HepG2 (cell line): ENCODE data around the gene LIPC. TPM values are rescaled to one million over a fixed set of nuclear protein-coding genes. Genes with fewer than 3 reads are reported as not detected.

Experiments
- ATAC-seq: fragments of 200-7000 bp; cut with Tn5 transposase; 3 replicates; pipeline ENCODE4 v1.9.1; 2020; ENCODE audit warnings: mild to moderate bottlenecking, moderate library complexity
- BruUV-seq: library from RNA; stranded (reverse); fragments of 400-500 nt; replicated peaks from 2 replicates; lab custom pipeline; 2021; lab: Mats Ljungman, UMichigan
- CTCF ChIA-PET: fragments of 300-600 bp; formaldehyde crosslinking; extraction: SDS; loops from one replicate; lab custom pipeline; 2021; ENCODE audit warnings: low total read pairs, inconsistent platforms, low intra/inter-chr PET ratio; lab: Yijun Ruan, JAX
- POLR2A ChIA-PET: fragments of 350-600 bp; sonication (Branson Sonifier 250); formaldehyde crosslinking; loops from one replicate; lab custom pipeline; 2020; ENCODE audit warnings: antibody characterized with exemption, inconsistent platforms; lab: Yijun Ruan, JAX
- DNase-seq: peaks from one replicate; pipeline ENCODE4 v3.0.0-alpha.2; 2015; ENCODE audit warnings: low spot score
- FAIRE-seq: peaks from 3 replicates; lab custom pipeline; 2011; peaks lifted over from hg19 to GRCh38; lab: Jason Lieb, UNC
- H2AFZ ChIP-seq: one replicate; pipeline ENCODE4 v1.6.1; 2011; ENCODE audit warnings: low read length, inconsistent platforms
- H3K27ac ChIP-seq: fragments of 300-600 bp; 3 replicates; pipeline ENCODE4 v1.8.0; 2011; ENCODE audit warnings: mixed run types, mild to moderate bottlenecking, mixed read lengths, low read length, inconsistent platforms; ENCODE audit not compliant: insufficient read depth; ENCODE audit errors: extremely low read length
- H3K27me3 ChIP-seq, 2 experiments: fragments of 200-600 bp in 1 of 2; 2 replicates in 1 of 2; 3 replicates in 1 of 2; pipeline versions ENCODE4 v1.6.0 to v1.8.0; 2011; ENCODE audit warnings: low read length in 2 of 2, mild to moderate bottlenecking in 2 of 2, moderate library complexity in 2 of 2, inconsistent platforms in 1 of 2; ENCODE audit not compliant: insufficient read depth in 2 of 2, control insufficient read depth in 1 of 2
- H3K36me3 ChIP-seq, 2 experiments: fragments of 200-600 bp in 1 of 2; replicated peaks in 1 of 2; 2 replicates in 1 of 2; 3 replicates in 1 of 2; pipeline versions ENCODE4 v1.5.1 to v1.8.0; 2011; ENCODE audit warnings: low read length in 2 of 2, inconsistent platforms in 1 of 2; ENCODE audit not compliant: insufficient read depth in 2 of 2, control insufficient read depth in 1 of 2
- H3K4me1 ChIP-seq: 2 replicates; pipeline ENCODE4 v1.5.1; 2012; ENCODE audit warnings: low read length, inconsistent platforms; ENCODE audit not compliant: insufficient read depth
- H3K4me2 ChIP-seq: 2 replicates; pipeline ENCODE4 v1.6.0; 2011; ENCODE audit warnings: low read depth, low read length, inconsistent platforms
- H3K4me3 ChIP-seq, 3 experiments: fragments of 200-600 bp in 1 of 3; sonication (generic), shearing (Covaris generic) in 1 of 3; replicated peaks in 1 of 3; 2 replicates each; pipeline ENCODE4 v1.5.1; 2011 to 2016; ENCODE audit warnings: low read length in 3 of 3, inconsistent platforms in 2 of 3, low read depth in 2 of 3, mild to moderate bottlenecking in 2 of 3, control low read depth in 1 of 3, mixed read lengths in 1 of 3; ENCODE audit not compliant: insufficient read depth in 1 of 3
- H3K79me2 ChIP-seq: one replicate; pipeline ENCODE4 v1.6.1; 2011; ENCODE audit warnings: low read length, inconsistent platforms; ENCODE audit not compliant: insufficient read depth
- H3K9ac ChIP-seq: 2 replicates; pipeline ENCODE4 v1.6.0; 2011; ENCODE audit warnings: mild to moderate bottlenecking, low read depth, low read length, inconsistent platforms; ENCODE audit not compliant: insufficient read depth
- H3K9me3 ChIP-seq: 2 replicates; pipeline ENCODE4 v1.5.1; 2012; ENCODE audit warnings: mild to moderate bottlenecking, low read length
- H4K20me1 ChIP-seq: 2 replicates; pipeline ENCODE4 v1.6.0; 2011; ENCODE audit warnings: inconsistent platforms, mild to moderate bottlenecking, low read length, moderate library complexity; ENCODE audit not compliant: insufficient read depth
- FOXJ3 ChIP-seq: sonication (generic); formaldehyde crosslinking; IDR thresholded peaks from 2 replicates; pipeline ENCODE4 v1.4.0; 2020; ENCODE audit warnings: missing genetic modification reagents, mild to moderate bottlenecking, borderline replicate concordance
- JDP2 ChIP-seq: sonication (generic); formaldehyde crosslinking; IDR thresholded peaks from 2 replicates; pipeline ENCODE4 v1.8.1; 2022; ENCODE audit warnings: missing genetic modification reagents, borderline replicate concordance
- PAXIP1 ChIP-seq: sonication (generic); formaldehyde crosslinking; conservative IDR thresholded peaks from 2 replicates; pipeline ENCODE4 v1.4.0; 2020; ENCODE audit warnings: mild to moderate bottlenecking, missing genetic modification reagents, moderate library complexity
- PITX1 ChIP-seq: sonication (generic); formaldehyde crosslinking; IDR thresholded peaks from 2 replicates; pipeline ENCODE4 v1.5.1; 2020; ENCODE audit warnings: mild to moderate bottlenecking, missing genetic modification reagents
- RARA ChIP-seq: IDR thresholded peaks from 2 replicates; pipeline ENCODE4 v1.6.1; 2016; ENCODE audit warnings: missing genetic modification reagents, missing compliant biosample characterization
- RFX5 ChIP-seq: IDR thresholded peaks from 2 replicates; pipeline ENCODE4 v1.6.1; 2011; ENCODE audit warnings: low read depth, low read length, improper control_type of control experiment
- ZNF251 ChIP-seq: sonication (generic); formaldehyde crosslinking; IDR thresholded peaks from 2 replicates; pipeline ENCODE4 v1.9.0; 2021; ENCODE audit warnings: mild to moderate bottlenecking, missing genetic modification reagents
- ZNF513 ChIP-seq: sonication (generic); formaldehyde crosslinking; conservative IDR thresholded peaks from 2 replicates; pipeline ENCODE4 v1.5.0; 2020; ENCODE audit warnings: missing genetic modification reagents
- ZNF878 ChIP-seq: sonication (generic); formaldehyde crosslinking; IDR thresholded peaks from 2 replicates; pipeline ENCODE4 v1.8.1; 2023; ENCODE audit warnings: mild to moderate bottlenecking, missing genetic modification reagents, moderate library complexity
- WGBS: methylation state at CpG from one replicate; pipeline ENCODE4 v1.1.6; 2017; ENCODE audit warnings: low lambda C conversion rate; 5-methylcytosine and 5-hydroxymethylcytosine counted together
- in situ Hi-C: cut with HindIII; loops from 2 replicates; pipeline ENCODE4 v1.10.0; 2017; ENCODE audit warnings: low pct_unique_long_range_greater_than_20kb; ENCODE audit not compliant: extremely low pct_ligation_motif_present
- intact Hi-C: fragments of 100-400 bp; cut with micrococcal nuclease; formaldehyde crosslinking; loops from one replicate; pipeline ENCODE4 v1.10.0; 2022; ENCODE audit not compliant: unreplicated experiment
- polyA plus RNA-seq, 8 experiments: library from polyadenylated mRNA; depleted of rRNA in 3 of 8; stranded (reverse) in 7 of 8; unstranded in 1 of 8; fragments of >200 nt; fragmentation: Illumina TruSeq in 4 of 8; extraction: Trizol in 4 of 8; gene quantifications; 2 replicates each; pipeline versions ENCODE4 v1.2.1 to v1.2.3, GENCODE V29; 2011 to 2016; ENCODE audit warnings: low read depth in 4 of 8, missing spikeins in 1 of 8, mixed read lengths in 1 of 8; ENCODE audit not compliant: insufficient read depth in 1 of 8
- total RNA-seq, 5 experiments: library from RNA; depleted of rRNA; stranded (reverse); fragments of >200 nt; fragmentation: Illumina TruSeq; extraction: Trizol; gene quantifications; 2 replicates each; pipeline ENCODE4 v1.2.3, GENCODE V29; 2016; ENCODE audit warnings: low read depth in 1 of 5
- TF ChIP-seq, protein P1 (sequence below): IDR thresholded peaks from 2 replicates; pipeline ENCODE4 v1.6.1; 2018; ENCODE audit warnings: missing genetic modification reagents, mild to moderate bottlenecking, missing compliant biosample characterization

Gene LIPC
- total and polyA plus RNA-seq, 2 of the 13 experiments (the other 11 are each of a cell fraction or from before 2014, with no cell fraction given): 26.0 to 38.0 TPM

DNA sequence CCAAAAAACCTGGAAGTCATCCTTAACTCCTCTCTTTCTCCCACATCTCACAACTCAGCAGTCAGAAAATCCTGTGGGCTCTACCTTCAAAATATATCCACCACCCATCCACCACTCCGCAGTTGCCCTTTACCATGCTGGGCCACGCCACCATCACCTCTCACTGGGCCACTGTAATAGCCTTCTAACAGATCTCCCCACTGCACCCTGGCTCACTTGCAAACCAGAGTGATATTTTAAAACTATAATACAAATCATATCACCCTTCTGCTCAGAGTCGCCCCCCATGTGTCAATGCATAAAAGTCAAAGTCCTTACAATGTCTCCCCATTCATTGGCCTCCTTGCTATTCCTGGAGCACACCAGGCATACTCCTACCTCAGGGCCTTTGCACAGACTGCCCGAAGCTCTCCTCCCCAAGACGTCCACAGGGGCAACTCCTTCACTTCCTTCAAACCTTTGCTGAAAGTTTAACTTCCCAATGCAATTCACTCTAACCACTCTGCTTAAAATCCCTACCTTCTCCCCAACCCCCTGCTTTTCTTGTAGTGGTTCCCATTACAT, 1.5 kb upstream of the LIPC start:
- intact Hi-C loops (loop anchor here (5.0 to 10.0 kb wide), 5 partner anchors 98 to 317 kb away; partner anchors contain the start of gene ADAM10), in situ Hi-C loops (no loop called here)
- CTCF ChIA-PET: no interaction called here
- no TSS peak for BruUV-seq
- H3K27me3 ChIP-seq: no peaks in the 10 kb centered on the region; a peak in 1 of 5 replicates
- no peak overlapping the region for H3K27ac ChIP-seq
- no peaks in the 10 kb centered on the region for H3K9me3 ChIP-seq
- ATAC-seq (no peak), DNase-seq (no peak), FAIRE-seq (no peak)
- no peak overlapping the region for H3K4me3 ChIP-seq
- no peak overlapping the region for H3K4me2 ChIP-seq
- H2AFZ ChIP-seq: no peak overlapping the region
- POLR2A ChIA-PET: no interaction called here
- no peak for TF ChIP-seq PAXIP1 (CRISPR knock-in tag)
- no peak for TF ChIP-seq ZNF251 (CRISPR knock-in tag)
- no peak for TF ChIP-seq ZNF513
- no peak for TF ChIP-seq JDP2 (CRISPR knock-in tag)
- TF ChIP-seq, protein P1, sequence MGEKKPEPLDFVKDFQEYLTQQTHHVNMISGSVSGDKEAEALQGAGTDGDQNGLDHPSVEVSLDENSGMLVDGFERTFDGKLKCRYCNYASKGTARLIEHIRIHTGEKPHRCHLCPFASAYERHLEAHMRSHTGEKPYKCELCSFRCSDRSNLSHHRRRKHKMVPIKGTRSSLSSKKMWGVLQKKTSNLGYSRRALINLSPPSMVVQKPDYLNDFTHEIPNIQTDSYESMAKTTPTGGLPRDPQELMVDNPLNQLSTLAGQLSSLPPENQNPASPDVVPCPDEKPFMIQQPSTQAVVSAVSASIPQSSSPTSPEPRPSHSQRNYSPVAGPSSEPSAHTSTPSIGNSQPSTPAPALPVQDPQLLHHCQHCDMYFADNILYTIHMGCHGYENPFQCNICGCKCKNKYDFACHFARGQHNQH (CRISPR knock-in tag): no peak
- TF ChIP-seq RFX5: no peak
- TF ChIP-seq PITX1 (CRISPR knock-in tag): no peak
- TF ChIP-seq ZNF878 (CRISPR knock-in tag): no peak
- no peak for TF ChIP-seq FOXJ3 (CRISPR knock-in tag)
- no peak for TF ChIP-seq RARA (CRISPR knock-in tag)
- WGBS: 93% methylated on average over 5 of the region's 5 CpGs
- no peaks in the 10 kb centered on the region for H3K36me3 ChIP-seq
- H3K79me2 ChIP-seq: peaks cover 6% of the 10 kb centered on the region
- H3K9ac ChIP-seq: no peak overlapping the region
- H3K4me1 ChIP-seq: peaks cover 55% of the 10 kb centered on the region
- no peaks in the 10 kb centered on the region for H4K20me1 ChIP-seq
